HG02870 (cell line): ENCODE data around the gene AKAP7.
"Not testable (repeated sequence)": the region's sequence is repeated elsewhere in the genome, so short reads cannot be mapped to it uniquely, and the experiment has no call there.

ENCODE experiments used
- ATAC-seq: cut with Tn5 transposase; IDR thresholded peaks from one replicate; pipeline ENCODE4 v1.9.1; 2021; ENCODE audit warnings: mild to moderate bottlenecking, moderate library complexity; ENCODE audit not compliant: unreplicated experiment

Gene AKAP7

DNA sequence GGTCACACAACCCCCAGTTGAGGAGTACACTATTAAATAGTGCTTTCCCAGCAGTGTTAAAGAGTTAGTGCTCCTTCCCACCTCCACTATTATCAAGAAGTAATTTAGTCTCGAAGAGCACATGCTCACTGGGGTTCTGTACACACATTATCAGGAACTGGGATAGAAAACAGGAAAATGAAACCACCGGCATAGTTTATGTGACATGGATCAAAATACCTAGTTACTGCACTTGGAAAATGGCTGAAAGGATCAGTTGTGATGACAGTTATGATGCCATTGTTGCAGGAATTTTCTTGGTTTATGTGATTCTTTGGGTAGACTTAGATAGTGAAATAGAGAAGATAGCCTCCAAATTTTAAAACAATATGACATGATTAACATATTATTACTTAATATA is 152.9 kb downstream of the AKAP7 start:
- ATAC-seq: no peak

GRCh38 chr6:131290955-131291354 is 155.7 kb downstream of the AKAP7 start:
- no peak for ATAC-seq

DNA sequence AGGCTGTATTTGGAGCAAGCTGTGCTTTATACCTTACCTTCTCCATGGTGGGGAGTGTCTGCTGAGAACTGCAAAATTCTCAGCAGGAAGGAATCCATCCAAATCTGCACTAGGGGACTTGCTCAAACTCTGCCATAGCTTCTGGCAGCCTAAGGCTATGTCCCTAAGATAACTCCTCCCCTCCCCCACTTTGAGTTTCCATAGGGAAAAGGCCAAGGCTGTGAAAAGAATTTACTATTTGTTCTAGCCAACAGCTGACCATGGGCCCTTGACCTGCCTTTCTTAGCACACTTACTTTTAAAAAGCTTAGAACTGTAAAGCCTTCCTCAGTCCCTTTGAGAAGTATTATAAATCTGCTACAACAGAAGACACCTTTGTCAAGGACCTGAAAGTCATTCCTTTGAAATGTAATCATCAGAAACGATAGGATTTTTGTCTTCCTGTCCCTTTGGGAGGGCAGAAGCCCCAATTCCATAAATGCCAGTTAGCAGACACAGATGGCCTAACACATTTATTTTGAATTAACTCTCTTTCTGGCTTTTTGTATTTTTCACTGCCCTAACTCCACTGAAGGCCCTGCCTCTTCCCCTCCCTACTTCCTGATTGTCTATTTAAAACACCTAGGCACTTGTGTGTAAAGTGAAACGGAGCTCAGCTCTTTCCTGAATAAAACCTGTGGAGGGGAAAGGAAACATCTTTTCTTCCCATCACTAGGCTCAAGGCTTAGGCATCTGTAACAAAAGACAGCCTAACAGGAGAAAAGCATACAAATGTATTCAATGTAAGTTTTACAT is 157.1 kb downstream of the AKAP7 start:
- no peak for ATAC-seq

DNA sequence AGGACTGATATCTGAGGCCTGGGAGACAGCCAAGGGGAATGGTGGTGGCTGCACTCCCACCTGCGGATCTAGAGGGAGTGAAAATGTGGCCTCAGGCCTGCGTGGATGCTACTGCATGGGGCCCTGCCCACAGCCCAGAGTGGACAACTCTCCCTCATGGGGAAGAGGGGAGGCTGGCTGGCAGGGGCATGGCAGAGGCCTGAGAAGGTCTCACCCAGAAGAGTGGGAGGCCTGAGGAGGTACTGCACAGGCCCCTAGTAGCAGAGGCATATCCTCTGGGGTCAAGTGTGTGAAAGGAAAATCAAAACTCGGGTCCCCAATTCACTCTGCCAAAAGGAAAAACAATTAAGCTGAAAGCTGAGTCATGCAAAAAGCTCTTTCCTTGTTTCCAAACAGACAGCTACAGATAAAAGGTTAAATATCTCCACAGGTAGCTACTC is 158.2 kb downstream of the AKAP7 start:
- no peak for ATAC-seq

GRCh38 chr6:131295081-131295480 is 159.8 kb downstream of the AKAP7 start:
- ATAC-seq: no peak

DNA sequence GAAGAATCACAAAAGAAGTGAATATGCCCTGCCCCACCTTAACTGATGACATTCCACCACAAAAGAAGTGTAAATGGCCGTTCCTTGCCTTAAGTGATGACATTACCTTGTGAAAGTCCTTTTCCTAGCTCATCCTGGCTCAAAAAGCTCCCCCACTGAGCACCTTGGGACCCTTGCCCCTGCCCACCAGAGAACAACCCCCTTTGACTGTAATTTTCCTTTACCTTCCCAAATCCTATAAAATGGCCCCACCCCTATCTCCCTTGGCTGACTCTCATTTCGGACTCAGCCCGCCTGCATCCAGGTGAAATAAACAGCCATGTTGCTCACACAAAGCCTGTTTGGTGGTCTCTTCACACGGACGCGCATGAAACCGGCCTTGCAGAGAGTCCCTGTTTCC is 165.6 kb downstream of the AKAP7 start:
- not testable (repeated sequence) for ATAC-seq

- no peak for ATAC-seq
These were observed 168.2 kb downstream of the AKAP7 start for GRCh38 chr6:131303338-131303930.

DNA sequence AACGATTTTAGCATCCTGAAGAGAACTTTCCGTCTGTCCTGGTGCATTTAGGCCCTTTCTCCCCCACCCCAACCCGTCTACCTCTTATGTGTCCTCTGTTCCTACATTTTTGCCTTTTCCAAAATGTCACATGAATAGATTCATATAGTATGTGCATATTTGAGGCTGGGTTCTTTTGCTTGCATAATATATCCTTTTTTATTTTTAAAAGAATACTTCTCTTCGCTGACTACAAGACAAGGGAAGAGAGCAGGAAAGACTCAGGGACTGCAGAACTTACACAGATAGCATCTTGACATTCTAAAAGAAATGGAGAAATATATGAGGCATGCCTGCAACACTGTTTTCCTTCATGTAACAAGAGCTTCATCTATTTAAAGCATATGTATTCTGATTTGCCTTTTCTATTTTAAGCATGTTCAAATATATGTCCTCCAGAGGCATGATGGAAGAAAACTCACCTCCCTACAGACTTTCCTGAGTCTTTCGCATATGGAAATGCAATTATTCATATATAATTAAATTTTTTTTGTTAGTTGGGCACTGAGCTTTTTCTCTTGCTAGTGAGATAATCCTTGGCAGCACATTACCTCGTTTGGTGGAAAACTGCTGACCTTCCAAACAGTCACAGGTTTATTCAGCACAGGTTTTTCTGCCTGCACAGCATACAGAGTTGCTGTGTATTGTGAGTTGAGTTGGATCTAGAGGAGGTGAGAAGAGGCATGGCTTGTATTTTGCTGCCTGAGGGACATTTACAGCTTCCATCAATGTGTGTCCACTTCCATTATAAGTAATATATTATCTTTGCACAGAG is 170.0 kb downstream of the AKAP7 start:
- ATAC-seq: no peak

DNA sequence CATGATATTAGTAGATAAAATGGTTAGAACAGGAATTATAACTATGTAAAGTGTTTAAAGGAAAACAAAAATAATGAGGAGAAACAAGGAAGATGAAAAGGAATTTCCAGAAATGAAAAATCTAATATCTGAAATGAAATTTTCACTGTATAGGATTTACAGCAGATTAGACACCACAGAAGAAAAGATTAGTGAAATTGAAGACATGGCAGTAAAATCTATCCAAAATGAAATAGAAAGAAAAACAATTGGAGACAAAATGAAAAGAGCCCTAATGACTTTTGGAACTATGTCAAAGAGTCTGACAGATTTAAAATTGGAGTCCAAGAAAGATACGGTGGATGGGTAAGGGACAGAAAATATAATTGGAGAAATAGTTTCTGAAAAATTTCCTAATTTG is 174.2 kb downstream of the AKAP7 start:
- no peak for ATAC-seq

GRCh38 chr6:131314838-131315237 is 179.6 kb downstream of the AKAP7 start:
- no peak for ATAC-seq

GRCh38 chr6:131316654-131317053 is 181.4 kb downstream of the AKAP7 start:
- ATAC-seq: no peak

GRCh38 chr6:131317516-131317915 is 182.2 kb downstream of the AKAP7 start:
- ATAC-seq: no peak

- no peak for ATAC-seq
These were observed 186.3 kb downstream of the AKAP7 start for GRCh38 chr6:131321589-131321988.

DNA sequence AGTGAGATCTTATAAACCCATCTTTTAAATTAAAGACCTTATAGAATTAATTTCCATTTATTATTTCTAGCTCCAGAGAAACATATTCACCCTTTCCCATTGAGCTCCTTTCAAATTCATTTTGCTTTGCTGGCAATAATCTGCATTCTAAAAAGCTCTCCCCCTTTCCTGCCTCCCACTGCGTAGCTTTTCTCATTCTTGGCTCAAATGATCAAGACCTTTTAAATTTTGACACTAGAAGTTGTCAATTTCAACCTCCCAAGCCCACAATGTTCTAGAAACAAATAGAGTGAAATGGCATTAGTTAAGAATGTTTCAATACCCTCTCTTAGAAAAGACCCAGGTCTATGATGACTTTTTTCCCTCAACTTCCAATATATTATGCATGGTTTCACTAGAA is 186.9 kb downstream of the AKAP7 start:
- ATAC-seq: no peak

GRCh38 chr6:131325669-131326068 is 190.4 kb downstream of the AKAP7 start:
- ATAC-seq: not testable (repeated sequence)

DNA sequence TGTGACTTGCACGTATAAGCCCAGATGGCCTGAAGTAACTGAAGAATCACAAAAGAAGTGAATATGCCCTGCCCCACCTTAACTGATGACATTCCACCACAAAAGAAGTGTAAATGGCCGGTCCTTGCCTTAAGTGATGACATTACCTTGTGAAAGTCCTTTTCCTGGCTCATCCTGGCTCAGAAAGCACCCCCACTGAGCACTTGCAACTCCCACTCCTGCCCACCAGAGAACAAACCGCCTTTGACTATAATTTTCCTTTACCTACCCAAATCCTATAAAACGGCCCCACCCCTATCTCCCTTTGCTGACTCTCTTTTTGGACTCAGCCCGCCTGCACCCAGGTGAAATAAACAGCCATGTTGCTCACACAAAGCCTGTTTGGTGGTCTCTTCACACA is 193.5 kb downstream of the AKAP7 start:
- ATAC-seq: not testable (repeated sequence)

- ATAC-seq: no peak
These were observed 195.9 kb downstream of the AKAP7 start for GRCh38 chr6:131331151-131331550.

DNA sequence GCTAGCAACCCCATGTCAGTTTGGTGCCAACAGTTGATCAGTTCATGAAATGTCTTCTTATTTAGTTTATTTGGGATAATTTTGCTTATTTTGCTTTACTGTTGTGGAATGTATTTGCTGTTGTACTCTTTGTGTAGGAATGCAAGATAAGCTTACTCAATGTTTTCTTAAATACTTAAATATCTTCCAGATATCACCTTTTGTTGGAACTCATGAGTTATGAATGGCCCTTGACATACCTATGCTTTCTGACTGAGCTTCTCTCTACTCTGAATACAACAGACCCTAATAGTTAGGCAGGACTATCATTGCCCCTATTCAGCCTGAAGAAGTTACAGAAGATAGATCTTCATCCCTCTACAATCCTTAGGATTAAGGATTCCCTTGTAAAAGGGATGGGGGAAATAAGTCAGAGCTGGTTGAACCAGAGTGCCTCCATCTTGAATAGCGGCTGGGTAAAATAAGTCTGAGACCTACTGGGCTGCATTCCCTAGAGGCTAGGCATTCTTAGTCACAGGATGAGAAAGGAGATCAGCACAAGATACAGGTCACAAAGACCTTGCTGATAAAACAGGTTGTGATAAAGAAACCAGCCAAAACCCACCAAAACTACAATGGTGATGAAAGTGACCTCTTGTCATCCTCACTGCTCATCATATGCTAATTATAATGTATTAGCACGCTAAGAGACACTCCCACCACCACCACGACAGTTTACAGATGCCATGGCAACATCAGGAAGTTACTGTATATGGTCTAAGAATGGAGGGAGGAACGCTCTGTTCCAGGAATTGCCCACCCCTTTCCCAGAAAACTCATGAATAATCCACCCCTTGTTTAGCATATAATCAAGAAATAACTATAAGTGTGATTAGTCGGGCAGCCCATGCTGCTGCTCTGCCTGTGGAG is 196.9 kb downstream of the AKAP7 start:
- no peak for ATAC-seq
